Spinal cord (tissue), 10 donors: Measurements from ENCODE around the gene APOA1. TPM values are rescaled to one million over a fixed set of nuclear protein-coding genes. Genes with fewer than 3 reads are reported as not detected.

Experiments
- DNase-seq, 6 donors: peaks; one replicate each; pipeline versions ENCODE4 v3.0.0 to v3.0.0-alpha.2; 2013 to 2015; ENCODE audit warnings: low spot score in 6 of 6, low read depth in 4 of 6
- H3K27ac ChIP-seq: one replicate; pipeline ENCODE4 v1.5.1; 2013; ENCODE audit warnings: low read depth, low read length, control low read depth
- H3K27me3 ChIP-seq: one replicate; pipeline ENCODE4 v1.6.1; 2013; ENCODE audit warnings: low read length; ENCODE audit not compliant: control insufficient read depth, insufficient read depth
- H3K36me3 ChIP-seq: one replicate; pipeline ENCODE4 v1.6.1; 2013; ENCODE audit warnings: low read length; ENCODE audit not compliant: control insufficient read depth, insufficient read depth
- H3K4me1 ChIP-seq: one replicate; pipeline ENCODE4 v1.6.1; 2013; ENCODE audit warnings: low read length; ENCODE audit not compliant: control insufficient read depth, insufficient read depth
- H3K4me3 ChIP-seq: one replicate; pipeline ENCODE4 v1.5.1; 2013; ENCODE audit warnings: low read depth, low read length, control low read depth
- H3K9me3 ChIP-seq: one replicate; pipeline ENCODE4 v1.6.1; 2013; ENCODE audit warnings: low read length; ENCODE audit not compliant: control insufficient read depth, insufficient read depth
- WGBS: methylation state at CpG from one replicate; pipeline ENCODE4 v1.1.5; 2013; ENCODE audit warnings: missing lambda C conversion rate; ENCODE audit not compliant: insufficient coverage; 5-methylcytosine and 5-hydroxymethylcytosine counted together
- polyA plus RNA-seq, 2 donors: library from polyadenylated mRNA; unstranded; fragments of 120-200 nt; gene quantifications; one replicate each; pipeline ENCODE4 v1.2.1, GENCODE V29; 2013; ENCODE audit not compliant: insufficient read length in 2 of 2
- total RNA-seq, 2 donors: library from RNA; depleted of rRNA in 1 of 2; stranded (reverse); fragments of 120-200 nt in 1 of 2; fragments of >200 nt in 1 of 2; gene quantifications; one replicate each; pipeline versions ENCODE4 v1.2.3 to v1.2.4, GENCODE V29; 2013 to 2014
- donor health status: healthy.

APOA1 gene
- total and polyA plus RNA-seq, 4 donors = 2.5 to 9.1 (median 4.7) TPM

DNA sequence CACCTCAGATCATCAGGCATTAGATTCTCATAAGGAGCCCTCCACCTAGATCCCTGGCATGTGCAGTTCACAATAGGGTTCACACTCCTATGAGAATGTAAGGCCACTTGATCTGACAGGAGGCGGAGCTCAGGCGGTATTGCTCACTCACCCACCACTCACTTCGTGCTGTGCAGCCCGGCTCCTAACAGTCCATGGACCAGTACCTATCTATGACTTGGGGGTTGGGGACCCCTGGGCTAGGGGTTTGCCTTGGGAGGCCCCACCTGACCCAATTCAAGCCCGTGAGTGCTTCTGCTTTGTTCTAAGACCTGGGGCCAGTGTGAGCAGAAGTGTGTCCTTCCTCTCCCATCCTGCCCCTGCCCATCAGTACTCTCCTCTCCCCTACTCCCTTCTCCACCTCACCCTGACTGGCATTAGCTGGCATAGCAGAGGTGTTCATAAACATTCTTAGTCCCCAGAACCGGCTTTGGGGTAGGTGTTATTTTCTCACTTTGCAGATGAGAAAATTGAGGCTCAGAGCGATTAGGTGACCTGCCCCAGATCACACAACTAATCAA, 5.6 kb downstream of the APOA1 start:
- no peak for DNase-seq
- Histone ChIP-seq H3K9me3 (no peaks in the 10 kb centered on the region), H3K36me3 (no peaks in the 10 kb centered on the region), H3K27me3 (no peaks in the 10 kb centered on the region), H3K27ac (no peak overlapping the region), H3K4me3 (no peak overlapping the region), H3K4me1 (peaks cover 39% of the 10 kb centered on the region)
- WGBS = 100% methylated on average over 1 of the region's 7 CpGs

DNA sequence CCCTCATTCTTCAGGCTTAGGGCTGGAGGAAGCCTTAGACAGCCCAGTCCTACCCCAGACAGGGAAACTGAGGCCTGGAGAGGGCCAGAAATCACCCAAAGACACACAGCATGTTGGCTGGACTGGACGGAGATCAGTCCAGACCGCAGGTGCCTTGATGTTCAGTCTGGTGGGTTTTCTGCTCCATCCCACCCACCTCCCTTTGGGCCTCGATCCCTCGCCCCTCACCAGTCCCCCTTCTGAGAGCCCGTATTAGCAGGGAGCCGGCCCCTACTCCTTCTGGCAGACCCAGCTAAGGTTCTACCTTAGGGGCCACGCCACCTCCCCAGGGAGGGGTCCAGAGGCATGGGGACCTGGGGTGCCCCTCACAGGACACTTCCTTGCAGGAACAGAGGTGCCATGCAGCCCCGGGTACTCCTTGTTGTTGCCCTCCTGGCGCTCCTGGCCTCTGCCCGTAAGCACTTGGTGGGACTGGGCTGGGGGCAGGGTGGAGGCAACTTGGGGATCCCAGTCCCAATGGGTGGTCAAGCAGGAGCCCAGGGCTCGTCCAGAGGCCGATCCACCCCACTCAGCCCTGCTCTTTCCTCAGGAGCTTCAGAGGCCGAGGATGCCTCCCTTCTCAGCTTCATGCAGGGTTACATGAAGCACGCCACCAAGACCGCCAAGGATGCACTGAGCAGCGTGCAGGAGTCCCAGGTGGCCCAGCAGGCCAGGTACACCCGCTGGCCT, 7.1 kb downstream of the APOA1 start:
- H3K27ac ChIP-seq = no peak overlapping the region
- no peaks in the 10 kb centered on the region for H3K27me3 ChIP-seq
- no peak overlapping the region for H3K4me3 ChIP-seq
- WGBS = 95% methylated on average over 16 of the region's 17 CpGs
- H3K4me1 ChIP-seq = peaks cover 24% of the 10 kb centered on the region
- H3K9me3 ChIP-seq = no peaks in the 10 kb centered on the region
- no peaks in the 10 kb centered on the region for H3K36me3 ChIP-seq
- DNase-seq = no peak

DNA sequence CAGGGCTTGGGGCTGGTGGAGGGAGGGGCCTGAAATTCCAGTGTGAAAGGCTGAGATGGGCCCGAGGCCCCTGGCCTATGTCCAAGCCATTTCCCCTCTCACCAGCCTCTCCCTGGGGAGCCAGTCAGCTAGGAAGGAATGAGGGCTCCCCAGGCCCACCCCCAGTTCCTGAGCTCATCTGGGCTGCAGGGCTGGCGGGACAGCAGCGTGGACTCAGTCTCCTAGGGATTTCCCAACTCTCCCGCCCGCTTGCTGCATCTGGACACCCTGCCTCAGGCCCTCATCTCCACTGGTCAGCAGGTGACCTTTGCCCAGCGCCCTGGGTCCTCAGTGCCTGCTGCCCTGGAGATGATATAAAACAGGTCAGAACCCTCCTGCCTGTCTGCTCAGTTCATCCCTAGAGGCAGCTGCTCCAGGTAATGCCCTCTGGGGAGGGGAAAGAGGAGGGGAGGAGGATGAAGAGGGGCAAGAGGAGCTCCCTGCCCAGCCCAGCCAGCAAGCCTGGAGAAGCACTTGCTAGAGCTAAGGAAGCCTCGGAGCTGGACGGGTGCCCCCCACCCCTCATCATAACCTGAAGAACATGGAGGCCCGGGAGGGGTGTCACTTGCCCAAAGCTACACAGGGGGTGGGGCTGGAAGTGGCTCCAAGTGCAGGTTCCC, 7.8 kb downstream of the APOA1 start, which contains the start of gene APOC3:
APOC3 (plus strand) TSS at position 383 of the 659 bp plus-strand sequence. CDS start 676 bp downstream, outside the sequence.
- H3K9me3 ChIP-seq = no peaks in the 10 kb centered on the region
- no peaks in the 10 kb centered on the region for H3K27me3 ChIP-seq
- H3K27ac ChIP-seq = no peak within 1 kb of the TSS
- no peaks in the 10 kb centered on the region for H3K36me3 ChIP-seq
- DNase-seq = no peak
- no peak within 1 kb of the TSS for H3K4me3 ChIP-seq
- 69% methylated on average over 6 of the region's 9 CpGs for WGBS
- peaks cover 17% of the 10 kb centered on the region for H3K4me1 ChIP-seq

DNA sequence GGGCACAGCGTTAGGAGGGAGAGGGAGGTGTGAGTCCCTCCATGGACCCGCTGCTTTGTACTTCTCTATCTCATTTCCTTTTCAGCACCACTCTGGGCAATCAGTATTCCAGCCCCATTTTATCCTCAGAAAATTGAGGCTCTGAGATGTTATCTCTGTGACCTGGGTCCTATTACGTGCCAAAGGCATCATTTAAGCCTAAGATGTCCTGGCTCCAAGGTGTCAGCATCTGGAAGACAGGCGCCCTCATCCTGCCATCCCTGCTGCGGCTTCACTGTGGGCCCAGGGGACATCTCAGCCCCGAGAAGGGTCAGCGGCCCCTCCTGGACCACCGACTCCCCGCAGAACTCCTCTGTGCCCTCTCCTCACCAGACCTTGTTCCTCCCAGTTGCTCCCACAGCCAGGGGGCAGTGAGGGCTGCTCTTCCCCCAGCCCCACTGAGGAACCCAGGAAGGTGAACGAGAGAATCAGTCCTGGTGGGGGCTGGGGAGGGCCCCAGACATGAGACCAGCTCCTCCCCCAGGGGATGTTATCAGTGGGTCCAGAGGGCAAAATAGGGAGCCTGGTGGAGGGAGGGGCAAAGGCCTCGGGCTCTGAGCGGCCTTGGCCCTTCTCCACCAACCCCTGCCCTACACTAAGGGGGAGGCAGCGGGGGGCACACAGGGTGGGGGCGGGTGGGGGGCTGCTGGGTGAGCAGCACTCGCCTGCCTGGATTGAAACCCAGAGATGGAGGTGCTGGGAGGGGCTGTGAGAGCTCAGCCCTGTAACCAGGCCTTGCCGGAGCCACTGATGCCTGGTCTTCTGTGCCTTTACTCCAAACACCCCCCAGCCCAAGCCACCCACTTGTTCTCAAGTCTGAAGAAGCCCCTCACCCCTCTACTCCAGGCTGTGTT, 8.5 kb downstream of the APOA1 start:
- Histone ChIP-seq H3K36me3 (no peaks in the 10 kb centered on the region), H3K9me3 (no peaks in the 10 kb centered on the region), H3K4me1 (peaks cover 14% of the 10 kb centered on the region), H3K27me3 (no peaks in the 10 kb centered on the region), H3K27ac (no peak overlapping the region), H3K4me3 (no peak overlapping the region)
- no peak for DNase-seq
- WGBS = 71% methylated on average over 5 of the region's 16 CpGs

DNA sequence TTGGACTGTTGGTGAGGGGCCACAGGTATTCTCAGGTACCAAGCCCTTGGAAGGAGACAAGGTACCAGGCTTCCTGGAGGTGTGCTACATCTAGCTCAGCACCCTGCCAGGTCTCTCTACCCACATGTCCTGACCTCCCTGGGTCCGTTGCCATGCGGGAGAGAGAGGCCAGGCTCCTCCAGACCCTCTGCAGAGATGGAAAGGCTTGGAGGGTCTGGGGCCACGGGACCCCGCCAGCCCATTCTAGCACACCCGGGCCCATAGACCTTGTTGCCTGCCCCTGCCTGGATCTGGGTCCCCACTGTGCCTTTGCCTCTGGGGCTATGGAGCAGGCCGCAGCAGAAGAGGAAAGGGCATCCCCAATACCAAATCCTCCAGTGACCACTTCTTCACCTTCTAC, 10.0 kb downstream of the APOA1 start:
- no peaks in the 10 kb centered on the region for H3K9me3 ChIP-seq
- H3K27ac ChIP-seq = no peak overlapping the region
- no peaks in the 10 kb centered on the region for H3K27me3 ChIP-seq
- no peak overlapping the region for H3K4me3 ChIP-seq
- WGBS = 96% methylated on average over 6 of the region's 6 CpGs
- DNase-seq = no peak
- H3K36me3 ChIP-seq = no peaks in the 10 kb centered on the region
- peaks cover 21% of the 10 kb centered on the region for H3K4me1 ChIP-seq

DNA sequence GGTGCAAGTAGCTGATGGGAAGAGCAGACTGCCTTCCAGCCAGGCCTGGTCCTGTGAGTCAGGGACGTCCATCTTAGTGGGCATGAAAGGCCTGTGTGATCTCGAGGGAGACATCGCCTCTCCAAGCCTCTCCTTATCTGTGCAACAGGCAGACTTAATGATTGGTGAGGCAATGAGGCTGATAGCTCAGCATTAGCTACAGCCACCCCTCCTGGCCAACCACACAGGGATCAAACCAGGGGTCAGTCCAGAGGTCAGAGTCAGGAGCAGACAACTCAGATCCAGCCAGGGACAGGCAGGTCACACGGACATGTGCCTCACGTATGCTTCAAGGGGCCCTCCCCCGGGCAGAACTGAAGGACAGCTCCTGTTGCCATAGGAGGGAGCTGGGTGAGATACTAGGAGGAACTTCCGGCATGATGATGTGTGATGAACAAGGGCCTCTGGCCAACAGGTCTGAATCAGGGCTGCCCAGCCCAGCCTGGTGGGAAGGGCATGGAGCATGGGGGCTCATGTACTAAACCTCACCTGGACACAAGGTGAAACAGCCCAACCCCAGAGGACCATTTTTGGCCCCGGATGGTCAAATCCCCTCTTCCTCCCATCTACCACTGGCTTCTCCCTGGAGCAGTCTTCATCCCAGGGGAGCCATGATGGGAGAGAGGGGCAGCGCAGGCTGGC, 10.5 kb downstream of the APOA1 start:
- Histone ChIP-seq H3K4me1 (peaks cover 24% of the 10 kb centered on the region), H3K36me3 (no peaks in the 10 kb centered on the region), H3K27me3 (no peaks in the 10 kb centered on the region), H3K9me3 (no peaks in the 10 kb centered on the region), H3K4me3 (no peak overlapping the region), H3K27ac (no peak overlapping the region)
- no peak for DNase-seq
- WGBS = 79% methylated on average over 6 of the region's 9 CpGs

DNA sequence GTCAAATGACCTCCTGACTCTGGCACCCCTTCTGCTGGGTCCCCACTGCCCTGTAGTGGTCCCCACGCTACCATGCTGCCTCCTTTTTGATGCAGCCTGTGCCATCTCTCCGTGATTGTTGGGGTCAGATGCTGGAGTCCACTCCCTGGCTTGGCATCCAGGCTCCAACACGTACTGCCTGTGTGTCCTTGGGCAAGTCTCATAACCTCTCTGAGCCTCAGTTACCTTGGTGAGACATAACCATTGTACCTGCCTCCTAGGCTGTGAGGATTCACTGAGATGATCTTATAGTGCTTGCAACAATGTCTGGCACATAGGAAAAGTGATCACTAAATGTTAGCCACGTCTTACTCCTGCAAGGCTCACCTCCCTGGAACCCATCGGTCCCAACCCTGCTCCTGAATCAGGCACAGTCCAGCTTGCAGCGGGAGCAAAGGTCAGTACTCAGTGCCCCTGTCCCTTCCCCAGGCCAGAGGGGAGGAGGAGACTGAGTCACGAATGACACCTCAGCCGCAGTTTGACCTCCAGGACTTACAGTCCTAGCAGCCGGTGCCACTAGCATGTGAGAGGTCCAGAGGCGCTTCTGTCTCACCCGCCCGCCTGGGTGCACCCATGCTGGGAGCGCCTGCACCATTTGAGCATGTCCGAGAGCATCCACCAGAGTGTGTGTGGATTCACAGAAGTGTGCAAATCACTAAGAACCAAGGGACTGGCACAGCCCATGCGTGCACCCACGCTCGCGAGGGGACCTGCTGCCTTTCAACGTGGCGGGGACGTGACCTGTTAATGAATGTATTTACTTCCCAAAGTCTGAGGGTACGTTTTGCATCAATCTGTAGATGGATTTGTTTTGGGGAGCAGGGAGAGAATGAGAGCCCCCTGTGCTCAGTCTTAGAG, 11.3 kb downstream of the APOA1 start:
- Histone ChIP-seq H3K36me3 (no peaks in the 10 kb centered on the region), H3K9me3 (no peaks in the 10 kb centered on the region), H3K4me3 (no peak overlapping the region), H3K27me3 (no peaks in the 10 kb centered on the region), H3K4me1 (peaks cover 24% of the 10 kb centered on the region), H3K27ac (no peak overlapping the region)
- DNase-seq = no peak
- 88% methylated on average over 21 of the region's 22 CpGs for WGBS

DNA sequence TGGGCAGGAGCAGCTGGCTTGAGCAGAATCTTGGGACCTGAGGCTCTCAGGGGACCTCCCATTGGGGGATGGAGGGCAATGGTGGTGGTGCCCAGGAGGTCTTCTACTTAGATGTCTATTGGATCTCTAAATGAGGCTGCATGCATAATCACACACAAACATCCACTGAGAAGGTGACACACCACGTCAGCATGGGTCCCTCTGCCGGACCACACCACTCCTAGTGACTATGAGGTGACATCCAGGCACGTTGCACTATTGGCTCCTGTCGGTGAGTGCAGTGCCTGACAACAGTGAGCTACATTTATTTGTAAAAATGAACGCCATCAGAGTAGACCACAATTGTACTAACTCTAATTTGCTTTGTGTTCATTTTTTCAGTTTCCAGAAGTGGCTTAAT, 12.0 kb downstream of the APOA1 start:
- Histone ChIP-seq H3K9me3 (no peaks in the 10 kb centered on the region), H3K4me3 (no peak overlapping the region), H3K36me3 (no peaks in the 10 kb centered on the region), H3K4me1 (peaks cover 24% of the 10 kb centered on the region), H3K27me3 (no peaks in the 10 kb centered on the region), H3K27ac (no peak overlapping the region)
- WGBS = 81% methylated on average over 3 of the region's 5 CpGs
- DNase-seq = no peak
